HG03457 (cell line): ENCODE results near the gene VILL.
"Not testable (repeated sequence)": the region's sequence is repeated elsewhere in the genome, so short reads cannot be mapped to it uniquely, and the experiment has no call there.

ENCODE experiments used
- ATAC-seq: cut with Tn5 transposase; IDR thresholded peaks from one replicate; pipeline ENCODE4 v1.9.1; 2021; ENCODE audit warnings: moderate number of reproducible peaks; ENCODE audit not compliant: unreplicated experiment

Gene VILL

DNA sequence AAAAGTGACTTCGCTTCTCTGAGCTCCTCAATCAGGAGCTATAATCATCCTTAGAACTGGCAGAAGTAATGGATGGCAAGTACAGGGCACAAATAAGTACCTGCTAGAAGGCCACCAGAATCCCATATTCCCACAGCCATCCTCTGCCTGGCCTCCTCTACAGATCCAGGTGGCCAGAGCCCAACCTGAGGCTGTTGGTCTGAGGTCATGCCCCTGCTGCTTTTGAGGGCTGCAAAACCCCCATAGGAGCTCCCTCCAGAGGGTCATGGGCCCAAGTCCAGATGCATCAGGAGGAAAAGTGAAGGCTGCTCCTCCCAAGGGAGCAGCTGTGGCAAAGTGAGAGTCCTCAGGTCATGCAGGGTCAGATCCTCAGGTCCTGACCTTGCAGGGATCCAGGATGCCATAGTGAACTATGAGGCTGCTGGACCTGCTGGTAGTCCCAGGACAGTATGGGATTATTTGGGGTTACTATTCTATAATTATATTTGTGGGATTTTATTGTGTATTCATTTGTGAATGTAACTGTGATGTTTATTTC is 41.8 kb downstream of the VILL start:
- no peak for ATAC-seq

DNA sequence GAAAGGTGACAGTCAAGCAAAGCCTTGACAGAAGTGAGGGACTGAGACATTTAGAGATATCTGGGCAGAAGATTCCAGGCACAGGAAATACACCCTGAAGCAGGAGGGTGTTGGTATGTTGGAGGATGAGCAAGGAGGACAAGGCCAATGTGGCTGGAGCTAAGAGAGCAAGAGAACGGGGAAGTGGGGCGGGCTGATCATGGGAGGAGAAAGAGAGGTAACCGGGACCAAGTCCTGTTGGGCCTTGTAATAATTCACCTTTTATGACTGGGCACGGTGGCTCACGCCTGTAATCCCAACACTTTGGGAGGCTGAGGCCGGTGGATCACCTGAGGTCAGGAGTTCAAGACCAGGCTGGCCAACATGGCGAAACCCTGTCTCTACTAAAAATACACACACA is 43.0 kb downstream of the VILL start:
- ATAC-seq: not testable (repeated sequence)

DNA sequence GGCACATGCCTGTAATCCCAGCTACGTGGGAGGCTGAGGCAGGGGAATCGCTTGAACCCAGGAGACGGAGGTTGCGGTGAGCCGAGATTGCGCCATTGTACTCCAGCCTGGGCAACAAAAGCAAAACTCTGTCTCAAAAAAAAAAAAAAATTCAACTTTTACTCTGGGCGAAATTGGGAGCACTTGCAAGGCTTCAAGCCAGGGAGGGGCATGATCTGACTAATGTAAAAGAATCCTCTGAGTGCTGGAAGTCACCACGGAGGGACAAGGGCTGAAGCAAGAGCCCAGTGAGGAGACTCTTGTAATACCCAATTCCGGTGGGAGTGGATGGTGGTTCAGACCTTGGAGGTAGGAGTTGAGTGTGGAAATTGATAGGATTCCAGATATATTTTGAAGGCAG is 43.7 kb downstream of the VILL start:
- not testable (repeated sequence) for ATAC-seq

DNA sequence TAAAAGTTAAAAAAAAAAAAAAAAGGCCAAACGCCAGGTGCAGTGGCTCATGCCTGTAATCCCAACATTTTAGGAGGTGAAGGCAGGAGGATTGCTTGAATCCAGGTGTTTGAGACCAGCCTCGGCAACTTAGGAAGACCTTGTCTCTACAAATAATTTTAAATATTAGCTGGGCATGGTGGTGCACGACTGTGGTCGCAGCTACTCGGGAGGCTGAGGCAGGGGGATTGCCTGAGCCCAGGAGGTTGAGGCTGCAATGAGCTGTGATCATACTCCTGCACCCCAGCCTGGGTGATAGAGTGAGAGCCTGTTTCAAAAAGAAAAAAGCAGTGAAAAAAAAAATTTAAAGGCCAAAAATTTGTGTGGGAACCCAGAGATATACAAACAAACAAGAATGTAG is 45.7 kb downstream of the VILL start:
- ATAC-seq: no peak

DNA sequence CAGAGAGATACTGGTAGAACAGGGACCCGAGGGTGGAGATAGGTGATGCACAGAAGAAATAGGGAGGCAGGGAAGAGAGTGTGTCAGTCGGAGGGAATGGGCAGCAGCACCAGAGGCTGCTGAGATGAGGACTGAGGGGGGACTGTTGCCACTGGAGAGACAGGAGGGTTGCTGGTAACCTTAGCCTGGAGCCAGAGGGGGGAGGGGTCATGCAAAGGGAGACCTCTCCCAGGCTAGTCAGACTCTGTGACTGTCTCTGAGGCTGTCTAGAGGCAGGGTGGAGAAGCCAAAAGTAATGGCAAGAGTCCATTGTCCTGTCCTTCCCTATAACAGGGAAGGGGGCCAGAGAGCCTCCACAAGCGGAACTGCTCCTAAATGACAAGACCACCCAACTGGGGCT is 46.3 kb downstream of the VILL start:
- ATAC-seq: no peak

DNA sequence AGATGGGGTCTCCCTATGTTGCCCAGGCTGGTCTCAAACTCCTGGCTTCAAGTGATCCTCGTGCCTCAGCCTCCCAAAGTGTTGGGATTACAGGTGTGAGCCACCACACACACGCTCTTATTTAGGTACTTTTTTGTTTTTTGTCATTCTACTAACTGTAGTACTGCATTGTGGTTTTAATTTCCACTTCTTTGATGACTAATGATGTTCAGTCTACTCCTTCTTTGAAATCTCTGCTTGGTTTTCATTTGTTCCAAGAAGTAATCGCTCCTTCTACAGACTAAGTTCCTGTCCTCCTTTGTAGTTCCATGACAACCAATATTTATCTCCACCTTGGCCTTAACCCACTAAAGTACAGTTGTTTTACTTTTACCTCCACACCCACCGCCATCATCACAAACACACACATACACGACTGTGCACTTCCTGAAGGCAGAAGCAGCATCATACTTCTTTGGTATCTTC is 47.9 kb downstream of the VILL start:
- no peak for ATAC-seq

DNA sequence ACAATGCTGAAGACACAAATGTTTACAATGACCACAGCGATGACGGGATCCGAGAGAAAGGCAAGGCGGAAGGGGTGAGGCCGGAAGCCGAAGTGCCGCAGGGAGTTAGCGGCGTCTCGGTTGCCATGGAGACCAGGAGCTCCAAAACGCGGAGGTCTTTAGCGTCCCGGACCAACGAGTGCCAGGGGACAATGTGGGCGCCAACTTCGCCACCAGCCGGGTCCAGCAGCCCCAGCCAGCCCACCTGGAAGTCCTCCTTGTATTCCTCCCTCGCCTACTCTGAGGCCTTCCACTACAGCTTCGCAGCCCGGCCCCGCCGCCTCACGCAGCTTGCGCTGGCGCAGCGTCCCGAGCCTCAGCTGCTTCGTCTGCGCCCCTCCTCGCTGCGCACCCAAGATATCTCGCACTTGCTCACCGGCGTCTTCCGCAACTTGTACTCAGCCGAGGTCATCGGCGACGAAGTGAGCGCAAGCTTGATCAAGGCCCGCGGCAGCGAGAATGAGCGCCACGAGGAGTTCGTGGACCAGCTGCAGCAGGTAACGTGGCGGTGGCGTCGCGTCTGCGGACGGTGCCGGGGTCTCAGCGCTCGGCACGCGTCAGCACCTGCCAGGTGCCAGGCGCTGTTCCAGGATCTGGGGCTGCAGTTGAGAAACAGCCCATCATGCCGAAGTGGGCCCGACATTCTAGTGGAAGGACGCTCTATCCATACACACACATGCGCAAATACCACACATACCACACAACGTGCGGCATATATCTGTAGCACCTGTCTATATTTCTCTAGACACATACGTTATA is 48.7 kb downstream of the VILL start, which contains the start of gene DLEC1:
Gene DLEC1 (plus strand): TSS at position 108 of the 798 bp plus-strand sequence. CDS start 18 bp downstream, at position 126.
- peak; percentile 79 for ATAC-seq

GRCh38 chr3:38039899-38040261 is 49.3 kb downstream of the VILL start:
- ATAC-seq: no peak

DNA sequence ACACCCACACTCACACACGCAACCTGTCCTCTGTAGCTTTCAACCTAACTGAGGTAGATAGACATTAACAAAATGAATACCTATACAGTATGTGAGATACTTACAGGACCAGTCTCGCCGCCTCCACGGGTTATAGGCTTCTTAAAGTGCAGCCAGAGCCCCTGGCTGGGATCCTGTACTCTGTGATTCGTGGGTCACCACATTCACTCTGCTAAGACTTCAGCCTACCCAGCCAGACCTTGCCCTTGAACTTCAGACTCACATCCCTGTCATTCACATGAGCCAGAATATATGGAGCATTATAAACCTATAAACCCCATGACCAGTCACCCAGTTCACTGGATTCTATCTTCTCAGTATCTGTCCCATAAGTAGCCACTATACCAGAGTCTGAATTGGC is 49.8 kb downstream of the VILL start:
- ATAC-seq: no peak

DNA sequence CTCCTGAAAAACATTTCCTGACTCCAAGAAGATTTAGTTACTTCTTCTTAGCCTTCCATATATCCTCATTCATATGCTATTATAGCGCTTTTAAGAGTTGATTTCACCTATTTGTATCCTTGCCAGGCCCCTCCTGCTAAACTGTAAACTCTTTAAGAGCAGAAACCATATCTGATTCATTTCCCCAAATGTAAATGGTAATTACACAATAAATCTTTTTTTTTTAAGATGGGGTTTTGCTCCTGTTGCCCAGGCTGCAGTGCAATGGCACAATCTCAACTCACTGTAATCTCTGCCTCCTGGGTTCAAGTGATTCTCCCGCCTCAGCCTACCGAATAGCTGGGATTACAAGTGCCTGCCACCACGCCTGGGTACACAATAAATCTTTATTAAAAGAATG is 52.9 kb downstream of the VILL start:
- no peak for ATAC-seq

GRCh38 chr3:38046027-38046426 is 55.4 kb downstream of the VILL start:
- ATAC-seq: no peak

GRCh38 chr3:38046821-38047220 is 56.2 kb downstream of the VILL start:
- ATAC-seq: no peak

DNA sequence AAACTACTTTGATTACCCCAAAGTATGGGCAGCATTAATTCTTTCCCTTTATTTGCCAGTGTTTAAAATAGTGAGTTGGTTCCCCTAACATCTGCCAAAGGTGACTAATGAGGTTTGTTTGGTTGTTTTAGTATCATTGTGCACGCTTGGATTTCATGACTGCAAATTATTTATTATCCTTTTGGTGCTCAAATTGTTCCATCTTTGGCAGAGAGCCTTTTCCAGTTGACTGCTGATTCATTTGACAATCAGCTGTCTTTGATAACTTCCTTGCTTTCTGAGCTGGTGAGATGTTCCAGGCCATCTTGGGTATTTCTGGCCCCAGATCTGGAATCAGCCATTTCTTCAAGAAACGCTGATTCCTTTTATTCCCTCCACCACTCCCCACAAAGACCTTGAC is 57.3 kb downstream of the VILL start:
- ATAC-seq: no peak

- ATAC-seq: no peak
Measured at GRCh38 chr3:38049358-38050126, 59.0 kb downstream of the VILL start.

DNA sequence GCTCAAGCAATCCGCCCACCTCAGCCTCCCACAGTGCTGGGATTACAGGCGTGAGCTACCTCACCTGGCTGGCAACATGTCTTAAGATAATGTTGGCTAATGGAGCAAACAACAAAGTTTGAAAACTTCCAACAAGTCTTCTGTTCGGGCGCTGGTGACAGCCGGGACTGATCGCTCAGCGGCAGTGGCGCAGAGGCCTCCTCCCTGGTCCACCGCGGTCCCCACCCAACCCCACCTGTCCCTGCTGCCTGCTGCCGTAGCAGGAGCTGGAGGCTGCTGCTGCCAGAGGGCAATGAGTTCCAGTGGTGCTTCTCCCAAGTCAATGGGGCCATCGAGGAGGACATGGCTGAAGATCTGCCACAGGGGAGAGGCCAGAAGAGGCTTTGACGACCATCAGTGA is 60.5 kb downstream of the VILL start:
- no peak for ATAC-seq

GRCh38 chr3:38053286-38053685 is 62.7 kb downstream of the VILL start:
- ATAC-seq: not testable (repeated sequence)

GRCh38 chr3:38053813-38054498 is 63.4 kb downstream of the VILL start:
- ATAC-seq: not testable (repeated sequence)

DNA sequence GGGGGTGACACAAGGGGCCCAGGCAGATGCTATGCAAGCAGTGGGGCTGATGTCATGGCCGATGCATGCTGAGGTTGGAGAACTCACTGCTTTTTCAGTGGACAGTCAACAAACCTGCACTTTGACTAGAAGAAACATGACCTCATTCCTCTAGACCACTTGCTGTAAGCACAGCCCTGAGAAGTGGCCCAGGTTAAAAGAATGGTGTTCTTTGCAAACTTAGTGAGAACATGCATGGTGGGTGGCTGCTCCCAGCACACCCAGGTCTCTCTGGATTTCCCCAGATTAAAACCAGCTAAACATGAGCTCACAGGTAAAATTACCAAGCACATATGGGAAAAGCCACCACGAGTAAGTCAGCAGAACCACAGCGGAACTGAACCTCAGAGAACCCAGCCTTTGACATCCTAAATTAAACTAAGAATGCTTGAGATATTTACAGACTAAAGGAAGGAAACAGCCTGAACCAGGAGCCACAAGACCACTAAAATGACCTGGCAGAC is 64.0 kb downstream of the VILL start:
- ATAC-seq: no peak
